ENCODE data around the gene UBTD1. TPM values are rescaled to one million over a fixed set of nuclear protein-coding genes. Genes with fewer than 3 reads are reported as not detected.

Gene UBTD1
- total and polyA plus RNA-seq, 8 donors = 3.9 to 9.0 (median 5.4) TPM

DNA sequence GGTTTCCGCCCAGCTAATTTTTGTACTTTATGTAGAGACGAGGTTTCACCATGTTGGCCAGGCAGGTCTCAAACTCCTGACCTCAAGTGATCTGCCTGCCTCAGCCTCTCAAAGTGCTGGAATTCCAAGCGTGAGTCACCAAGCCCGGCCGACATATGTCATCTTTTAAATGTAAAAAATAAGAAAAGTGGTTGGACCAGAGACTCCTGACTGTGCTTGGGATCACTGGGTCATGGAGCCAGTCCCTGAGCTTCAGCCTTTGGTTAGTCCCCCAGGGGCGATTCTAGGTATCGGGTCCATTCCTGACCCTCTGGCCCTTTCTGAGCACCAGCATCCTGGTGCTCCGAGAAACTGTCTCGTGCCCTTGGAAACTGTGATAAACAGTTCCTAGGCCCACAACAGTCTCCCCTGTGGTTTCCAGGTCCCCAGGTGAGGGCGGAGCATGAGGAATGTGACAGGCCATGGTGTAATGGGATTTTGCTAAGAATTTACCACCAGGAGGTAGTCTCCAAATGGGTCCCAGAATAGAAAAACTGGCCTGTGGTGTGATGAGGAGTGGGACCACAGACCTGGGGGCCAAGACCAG lies 32.8 kb downstream of the UBTD1 start:
- DNase-seq (no peak), FAIRE-seq (no peak), ATAC-seq (no peak)
- H3K27me3 ChIP-seq = no peaks in the 10 kb centered on the region
- H3K4me3 ChIP-seq = no peak overlapping the region
- H3K4me1 ChIP-seq = no peaks in the 10 kb centered on the region
- TF ChIP-seq, protein P1, sequence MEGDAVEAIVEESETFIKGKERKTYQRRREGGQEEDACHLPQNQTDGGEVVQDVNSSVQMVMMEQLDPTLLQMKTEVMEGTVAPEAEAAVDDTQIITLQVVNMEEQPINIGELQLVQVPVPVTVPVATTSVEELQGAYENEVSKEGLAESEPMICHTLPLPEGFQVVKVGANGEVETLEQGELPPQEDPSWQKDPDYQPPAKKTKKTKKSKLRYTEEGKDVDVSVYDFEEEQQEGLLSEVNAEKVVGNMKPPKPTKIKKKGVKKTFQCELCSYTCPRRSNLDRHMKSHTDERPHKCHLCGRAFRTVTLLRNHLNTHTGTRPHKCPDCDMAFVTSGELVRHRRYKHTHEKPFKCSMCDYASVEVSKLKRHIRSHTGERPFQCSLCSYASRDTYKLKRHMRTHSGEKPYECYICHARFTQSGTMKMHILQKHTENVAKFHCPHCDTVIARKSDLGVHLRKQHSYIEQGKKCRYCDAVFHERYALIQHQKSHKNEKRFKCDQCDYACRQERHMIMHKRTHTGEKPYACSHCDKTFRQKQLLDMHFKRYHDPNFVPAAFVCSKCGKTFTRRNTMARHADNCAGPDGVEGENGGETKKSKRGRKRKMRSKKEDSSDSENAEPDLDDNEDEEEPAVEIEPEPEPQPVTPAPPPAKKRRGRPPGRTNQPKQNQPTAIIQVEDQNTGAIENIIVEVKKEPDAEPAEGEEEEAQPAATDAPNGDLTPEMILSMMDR (IDR thresholded peaks at IDR 0.05) = no peak
- H3K9me3 ChIP-seq = no peaks in the 10 kb centered on the region
- no peak overlapping the region for H3K27ac ChIP-seq
- intact Hi-C loops (cut with DNase I) = no loop called here
- H3K36me3 ChIP-seq = no peaks in the 10 kb centered on the region
- 86 to 91% methylated on average over 10 of the region's 10 CpGs for WGBS, 2 donors

DNA sequence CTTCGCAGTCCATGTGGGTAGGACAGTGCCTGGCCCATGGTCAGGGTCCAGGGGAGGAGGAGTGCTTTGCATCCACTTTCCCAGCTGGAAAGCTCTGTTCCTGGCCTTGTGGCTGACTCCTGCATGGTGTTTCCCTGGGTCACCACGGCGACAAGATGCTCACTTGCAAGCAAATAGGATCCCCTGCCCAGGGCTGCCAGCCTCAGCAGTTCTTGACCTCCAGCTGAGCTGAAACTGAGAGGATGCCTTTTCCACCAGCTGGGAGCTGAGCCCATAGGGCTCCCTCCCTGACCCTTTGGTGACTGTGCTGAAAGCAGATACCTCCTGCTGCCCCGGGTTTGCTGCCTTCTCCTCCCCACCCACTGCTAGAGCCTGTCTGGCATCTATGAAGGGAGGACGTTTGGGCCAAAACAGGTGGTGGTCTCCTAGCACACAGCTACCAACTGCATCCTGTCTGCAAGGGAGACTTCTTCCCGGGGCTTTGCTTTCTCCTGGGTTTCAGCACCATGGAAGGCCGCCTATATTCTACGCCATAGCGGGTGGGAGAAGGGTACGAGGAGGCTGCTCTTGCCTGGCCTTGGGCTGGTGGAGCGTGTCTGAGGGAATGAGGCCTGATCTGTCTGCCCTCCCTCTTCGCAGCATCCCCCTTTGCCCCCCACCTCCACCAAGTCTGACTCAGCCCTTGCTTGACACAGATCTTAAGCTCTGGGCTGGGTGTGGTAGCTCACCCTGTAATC lies 34.4 kb downstream of the UBTD1 start:
- TF ChIP-seq, protein P1 (IDR thresholded peaks at IDR 0.05) = no peak
- ATAC-seq = peak in 2 of 4 donors; percentile 44 to 73
- intact Hi-C loops (cut with DNase I) = no loop called here

DNA sequence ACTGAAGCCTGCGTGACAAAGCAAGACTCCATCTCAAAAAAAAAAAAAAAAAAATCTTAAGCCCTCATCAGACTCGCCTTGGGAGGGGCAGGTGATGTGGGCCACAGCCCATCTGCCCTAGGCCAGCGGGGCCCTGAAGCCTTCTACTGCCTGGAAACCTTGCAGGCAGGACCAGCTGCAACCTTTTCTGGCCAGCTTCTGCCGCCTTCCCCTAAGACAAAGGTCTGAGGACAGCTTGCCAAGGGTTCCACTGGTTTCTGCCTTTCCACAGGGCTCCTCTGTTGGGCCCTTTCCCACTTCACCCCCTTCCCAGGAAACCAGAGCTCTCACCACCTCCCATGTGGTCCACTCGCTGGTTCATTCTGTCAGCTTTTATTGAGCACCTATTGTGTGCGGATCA lies 35.2 kb downstream of the UBTD1 start:
- Histone ChIP-seq H3K27ac (no peak overlapping the region), H3K36me3 (no peaks in the 10 kb centered on the region), H3K4me1 (no peaks in the 10 kb centered on the region), H3K4me3 (no peak overlapping the region), H3K9me3 (no peaks in the 10 kb centered on the region), H3K27me3 (no peaks in the 10 kb centered on the region)
- no peak for ATAC-seq
- WGBS, 2 donors = 82 to 87% methylated on average over 6 of the region's 6 CpGs
- TF ChIP-seq, protein P1 (IDR thresholded peaks at IDR 0.05) = no peak
- intact Hi-C loops (cut with DNase I) = no loop called here
- no peak for FAIRE-seq
- DNase-seq = no peak

More for the DNA sequence above, 34.4 kb downstream of the UBTD1 start:
- WGBS, 2 donors = 82 to 83% methylated on average over 12 of the region's 12 CpGs
- no peak overlapping the region for H3K4me3 ChIP-seq
- no peaks in the 10 kb centered on the region for H3K4me1 ChIP-seq
- FAIRE-seq (no peak), DNase-seq (no peak)
- no peaks in the 10 kb centered on the region for H3K9me3 ChIP-seq
- no peaks in the 10 kb centered on the region for H3K27me3 ChIP-seq
- no peaks in the 10 kb centered on the region for H3K36me3 ChIP-seq
- no peak overlapping the region for H3K27ac ChIP-seq

DNA sequence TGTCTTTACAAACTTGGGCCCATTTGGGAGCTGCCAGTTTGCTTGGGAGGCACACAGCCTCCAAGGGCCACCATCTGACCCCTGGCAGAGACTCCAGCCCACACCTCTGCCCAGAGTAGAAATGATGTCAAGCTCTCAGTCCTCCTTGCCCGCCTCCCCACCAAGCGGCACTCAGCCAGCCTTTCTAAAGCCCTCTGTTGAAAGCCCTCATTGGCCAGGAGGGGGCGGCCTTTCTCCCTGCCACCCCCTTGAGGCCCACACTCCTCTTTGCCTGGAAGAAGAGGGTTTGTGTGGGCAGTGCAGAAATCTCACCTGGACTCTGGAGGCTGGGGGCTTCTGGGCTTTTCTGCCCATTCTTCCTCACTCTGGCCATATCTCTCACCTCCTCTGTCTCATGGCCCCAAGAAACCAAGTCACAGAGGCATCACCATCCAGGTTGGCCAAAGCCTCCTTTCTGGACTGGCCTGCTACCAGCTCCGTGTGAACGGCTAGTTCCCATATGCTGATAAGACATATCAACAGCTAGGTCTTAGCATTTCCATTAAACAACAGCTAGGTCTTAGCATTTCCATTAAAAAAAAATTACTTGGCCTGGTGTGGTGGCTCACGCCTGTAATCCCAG lies 36.1 kb downstream of the UBTD1 start:
- 70% methylated on average over 6 of the region's 6 CpGs for WGBS, 2 donors
- ATAC-seq (peak in 3 of 4 donors; percentile 30 to 52 (median 43)), FAIRE-seq (no peak), DNase-seq (no peak)
- no peaks in the 10 kb centered on the region for H3K9me3 ChIP-seq
- intact Hi-C loops (cut with DNase I) = no loop called here
- TF ChIP-seq, protein P1 (IDR thresholded peaks at IDR 0.05) = no peak
- H3K4me1 ChIP-seq = no peaks in the 10 kb centered on the region
- no peaks in the 10 kb centered on the region for H3K36me3 ChIP-seq
- H3K4me3 ChIP-seq = no peak overlapping the region
- H3K27ac ChIP-seq = no peak overlapping the region
- H3K27me3 ChIP-seq = no peaks in the 10 kb centered on the region
